GM21723 (cell line): ENCODE measurements around the gene FOXJ2.
A peak's percentile ranks its signal among the peaks of the same experiment; 100 is the strongest.
"Not testable (repeated sequence)": the region's sequence is repeated elsewhere in the genome, so short reads cannot be mapped to it uniquely, and the experiment has no call there.

Experiments
- ATAC-seq: cut with Tn5 transposase; IDR thresholded peaks from one replicate; pipeline ENCODE4 v1.9.1; 2021; ENCODE audit warnings: mild to moderate bottlenecking, moderate library complexity; ENCODE audit not compliant: unreplicated experiment

The FOXJ2 gene

DNA sequence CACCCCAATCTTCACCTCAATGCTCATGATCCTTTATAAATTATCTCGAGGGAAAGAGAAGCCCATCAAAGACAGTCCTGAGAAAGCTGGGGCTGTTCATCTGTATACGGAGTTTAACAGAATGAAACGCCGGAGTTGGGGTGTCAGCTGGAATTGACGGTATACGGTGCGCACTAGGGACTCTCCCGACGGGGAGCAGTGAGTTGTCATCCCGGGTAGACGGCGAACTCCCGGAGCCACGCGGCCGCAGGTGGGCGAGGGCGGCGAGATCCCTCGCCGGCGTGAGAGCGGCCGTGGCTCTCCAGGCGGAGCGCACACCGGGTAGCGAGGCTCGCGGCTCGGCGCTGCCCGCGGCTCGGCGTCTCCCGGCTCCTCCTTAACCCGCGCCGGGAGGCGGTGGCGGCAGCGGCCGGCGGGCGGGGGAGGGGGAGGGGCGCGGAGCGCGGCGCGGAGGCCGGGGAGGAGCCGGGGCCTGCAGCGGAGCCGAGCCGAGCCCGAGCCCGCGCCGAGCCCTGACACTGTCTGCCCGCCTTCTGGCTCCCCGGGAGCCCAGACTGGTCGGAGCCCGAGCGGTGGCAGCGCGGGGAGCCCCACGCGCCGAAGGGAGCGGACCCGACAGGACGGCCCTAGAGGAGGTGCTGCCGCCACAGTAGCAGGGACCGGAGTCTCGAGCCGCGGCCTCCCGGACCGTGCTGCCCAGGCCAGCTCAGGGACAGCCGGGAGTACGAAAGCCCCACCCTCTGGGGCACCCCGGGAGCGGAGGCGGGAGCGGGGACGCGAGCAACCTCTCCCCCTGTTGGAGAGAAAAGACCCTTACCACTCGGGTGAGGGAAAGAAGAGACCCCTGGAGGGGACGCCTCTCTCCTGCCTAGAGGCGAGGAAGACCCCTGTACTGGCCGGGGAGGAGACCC is at the start of gene FOXJ2:
Gene FOXJ2, plus strand, starts transcription at position 475 of the 911 bp plus-strand sequence. CDS start 7,117 bp downstream, outside the sequence.
- peak; percentile 70 for ATAC-seq

DNA sequence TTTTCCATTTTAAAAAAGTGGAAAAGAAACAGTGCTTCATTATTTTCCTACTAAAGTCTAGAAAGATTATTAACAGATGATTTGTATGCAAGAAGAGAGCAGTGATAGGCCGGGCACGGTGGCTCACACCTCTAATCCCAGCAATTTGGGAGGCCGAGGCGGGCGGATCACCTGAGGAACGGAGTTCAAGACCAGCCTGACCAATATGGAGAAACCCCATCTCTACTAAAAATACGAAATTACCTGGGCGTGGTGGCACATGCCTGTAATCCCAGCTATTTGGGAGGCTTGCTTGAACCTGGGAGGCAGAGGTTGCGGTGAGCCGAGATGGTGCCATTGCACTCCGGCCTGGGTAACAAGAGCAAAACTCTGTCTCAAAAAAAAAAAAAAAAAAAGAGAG is 49.5 kb upstream of the FOXJ2 start:
- ATAC-seq = not testable (repeated sequence)

- ATAC-seq = not testable (repeated sequence)
Observed at GRCh38 chr12:7983460-7983859, 49.1 kb upstream of the FOXJ2 start.

- no peak for ATAC-seq
Observed at GRCh38 chr12:7984900-7985299, 47.6 kb upstream of the FOXJ2 start.

GRCh38 chr12:7985802-7986418 is 46.6 kb upstream of the FOXJ2 start:
- ATAC-seq = no peak

GRCh38 chr12:7989827-7990491 is 42.6 kb upstream of the FOXJ2 start:
- ATAC-seq = peak; percentile 60

- no peak for ATAC-seq
Observed at GRCh38 chr12:7991535-7991934, 41.0 kb upstream of the FOXJ2 start.

DNA sequence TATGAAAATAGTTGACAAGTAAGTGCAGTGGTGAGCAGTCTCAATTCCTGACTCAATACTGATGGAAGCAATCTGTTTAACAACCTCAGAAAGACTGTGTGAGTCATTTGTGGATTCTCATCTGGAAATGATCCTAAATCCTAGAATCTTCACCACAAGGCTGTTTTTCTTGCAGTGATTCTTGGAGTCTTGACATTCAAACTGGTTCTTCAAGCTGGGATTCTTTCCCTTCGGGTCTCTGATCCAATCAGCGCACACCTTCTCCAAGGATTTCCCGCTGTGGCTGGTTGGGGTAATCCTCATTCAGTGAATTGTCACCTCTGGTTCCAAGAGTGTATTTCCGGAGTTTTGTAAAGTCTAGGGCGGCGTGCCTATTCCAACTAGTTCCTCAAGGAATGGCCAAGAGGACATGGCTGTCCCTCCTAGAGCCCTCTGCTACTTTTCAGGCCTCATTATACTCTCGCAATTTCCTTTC is 37.7 kb upstream of the FOXJ2 start:
- peak; percentile 10 for ATAC-seq

DNA sequence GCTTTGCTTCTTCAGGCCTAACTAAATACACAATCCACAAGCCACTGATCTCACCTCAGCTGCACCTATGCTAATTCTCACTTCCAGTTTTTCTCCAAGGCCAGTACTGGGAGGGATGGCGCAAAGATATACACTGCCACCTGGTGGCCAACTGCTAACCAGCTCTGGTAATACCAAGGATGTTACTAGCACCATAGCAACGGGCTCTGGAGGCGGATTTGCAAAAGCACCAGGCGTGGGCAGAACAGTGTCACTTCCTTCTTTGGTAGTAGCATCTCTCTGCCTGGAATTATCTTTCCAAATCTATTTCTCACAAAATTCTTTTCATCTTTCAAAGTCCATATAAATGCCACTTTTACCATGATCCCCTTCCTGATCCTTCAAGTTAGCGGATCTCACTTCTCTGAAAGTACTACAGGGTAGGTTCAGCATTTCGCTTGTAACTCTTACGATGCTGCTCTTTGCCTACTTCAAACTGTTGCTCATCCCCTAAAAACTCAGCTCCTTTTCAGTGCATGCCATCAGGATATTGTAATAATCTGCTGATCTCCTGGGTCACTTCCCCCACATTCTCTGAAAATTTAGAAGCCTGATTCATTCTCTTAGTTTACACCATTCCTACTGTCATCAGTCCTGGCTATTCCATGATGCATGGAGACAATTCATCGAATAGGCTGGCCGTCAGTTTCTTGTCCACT is 37.1 kb upstream of the FOXJ2 start:
- peak; percentile 99 for ATAC-seq

GRCh38 chr12:8000827-8001226 is 31.7 kb upstream of the FOXJ2 start:
- not testable (repeated sequence) for ATAC-seq

GRCh38 chr12:8001496-8001895 is 31.0 kb upstream of the FOXJ2 start:
- ATAC-seq = not testable (repeated sequence)

- not testable (repeated sequence) for ATAC-seq
Observed at GRCh38 chr12:8004897-8005296, 27.6 kb upstream of the FOXJ2 start.

GRCh38 chr12:8011331-8011730 is 21.2 kb upstream of the FOXJ2 start:
- ATAC-seq = no peak

- no peak for ATAC-seq
Observed at GRCh38 chr12:8012651-8013309, 19.7 kb upstream of the FOXJ2 start.

DNA sequence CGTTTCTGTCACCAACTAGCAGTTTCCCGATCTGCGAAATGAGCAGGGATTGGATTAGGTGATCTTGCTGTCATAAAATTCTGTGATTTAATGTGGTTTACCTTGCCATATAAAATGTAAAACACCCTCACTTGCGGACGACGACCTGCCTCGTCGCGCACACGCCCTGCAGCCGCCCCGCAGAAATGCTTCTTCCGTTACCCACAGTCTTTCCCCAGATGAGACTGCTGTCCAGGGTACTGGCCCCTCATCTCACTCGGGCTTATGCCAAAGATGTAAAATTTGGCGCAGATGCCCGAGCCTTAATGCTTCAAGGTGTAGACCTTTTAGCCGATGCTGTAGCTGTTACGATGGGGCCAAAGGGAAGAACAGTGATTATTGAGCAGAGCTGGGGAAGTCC is 17.7 kb upstream of the FOXJ2 start:
- no peak for ATAC-seq

- not testable (repeated sequence) for ATAC-seq
Observed at GRCh38 chr12:8018213-8018612, 14.3 kb upstream of the FOXJ2 start.

DNA sequence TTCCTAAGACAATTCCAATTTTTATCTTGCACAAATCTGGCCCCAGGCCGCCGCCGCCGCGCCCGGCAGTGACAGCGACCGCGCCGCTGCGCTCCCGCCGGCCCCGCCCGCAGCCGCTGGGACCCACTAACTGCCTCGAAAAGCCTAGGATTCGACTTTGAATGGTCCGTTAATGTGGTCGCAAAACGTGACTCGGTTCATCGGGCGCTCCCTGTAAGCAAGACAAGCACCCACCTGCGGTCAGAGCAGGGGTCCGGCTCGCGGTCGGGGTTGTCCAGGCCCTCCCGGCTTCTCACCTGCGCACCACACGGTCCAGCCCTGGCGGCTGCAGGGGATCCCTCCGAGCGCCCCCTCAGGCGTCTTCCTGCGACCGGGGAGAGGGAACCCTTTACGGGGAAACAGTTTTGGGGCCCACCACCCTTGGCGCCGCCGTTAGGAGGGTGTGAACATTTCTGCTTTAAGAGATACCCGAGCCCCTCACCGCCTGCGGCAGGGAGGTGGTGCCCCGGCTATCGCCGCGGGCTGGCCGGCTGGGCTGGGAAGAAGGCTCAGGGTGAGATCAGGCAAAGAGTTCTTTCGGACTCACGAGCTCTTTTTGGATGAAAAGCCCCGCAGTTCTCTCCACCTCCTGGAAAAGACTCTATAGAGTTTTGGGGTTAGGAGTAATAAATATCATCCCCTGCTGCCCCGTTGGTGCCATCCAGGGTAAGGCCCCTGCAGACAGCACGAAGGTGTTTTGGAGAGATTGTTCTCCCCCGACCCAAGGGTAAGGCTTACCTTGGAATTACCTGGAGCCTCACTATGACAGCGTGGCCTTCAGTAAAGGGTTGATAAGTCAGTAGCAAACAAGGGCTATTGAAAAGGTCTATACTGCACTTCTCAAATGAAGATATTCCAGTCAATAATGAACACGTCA is 13.6 kb upstream of the FOXJ2 start:
- no peak for ATAC-seq

DNA sequence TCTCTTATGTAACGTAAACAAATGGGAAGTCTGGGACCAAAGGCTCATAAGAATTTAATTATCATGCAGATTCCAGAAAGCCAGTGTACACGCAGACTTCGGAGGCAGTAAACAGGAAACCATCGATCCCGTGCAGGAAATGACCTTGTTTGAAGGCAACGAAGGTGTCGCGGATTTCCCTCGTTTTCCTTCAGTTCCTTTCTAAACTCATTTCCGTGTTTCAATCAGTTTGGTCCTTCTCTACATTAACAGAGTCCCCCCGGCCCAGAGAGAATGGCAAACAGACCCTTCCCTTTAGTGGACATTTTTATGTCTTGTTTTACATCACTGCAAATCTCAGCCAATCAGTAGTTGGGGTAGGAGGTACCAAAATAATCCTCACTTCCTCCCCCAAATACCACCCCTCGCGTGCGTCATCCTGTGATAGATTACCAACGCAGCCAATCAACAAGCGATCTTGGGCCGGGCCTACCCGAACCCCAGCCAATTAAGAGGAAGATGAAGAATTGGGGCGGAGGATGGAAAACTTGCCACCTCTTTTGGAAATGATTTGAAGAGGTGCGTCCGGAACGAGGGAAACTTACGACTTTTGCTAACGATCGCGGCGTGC is 6.1 kb upstream of the FOXJ2 start:
- peak; percentile 96 for ATAC-seq

DNA sequence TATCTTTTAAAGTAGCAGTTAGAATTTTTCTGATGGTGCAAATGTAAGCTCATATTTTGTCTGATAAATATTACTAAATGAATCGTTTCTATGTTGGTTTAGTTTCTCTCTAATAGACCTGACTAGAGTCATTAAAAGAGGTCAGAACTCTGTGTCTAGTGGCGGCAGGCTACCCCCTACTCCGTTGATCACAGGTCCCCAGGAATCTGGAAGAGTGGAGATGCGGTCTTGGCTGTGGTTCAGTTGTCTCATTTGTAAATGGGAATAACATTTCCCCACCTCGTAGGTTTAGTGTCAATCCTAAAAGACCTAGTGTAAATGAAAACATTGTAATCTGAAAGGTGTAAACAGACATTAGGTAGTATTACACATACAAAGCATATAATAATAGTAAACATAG is 4.7 kb upstream of the FOXJ2 start:
- ATAC-seq = no peak
